BLaER1 treated with 17β-estradiol and CSF1 and Interleukin-3, amounts not matched to agents 10 nM and 100 nM (cell line): ENCODE results near the gene CRYGC.
"Not testable (repeated sequence)": the region's sequence is repeated elsewhere in the genome, so short reads cannot be mapped to it uniquely, and the experiment has no call there.

Experiments used
- H3K27ac ChIP-seq, 11 experiments: shearing (Covaris generic); formaldehyde crosslinking; 2 replicates each; pipeline ENCODE4 v1.8.1; 2022
- H3K27me3 ChIP-seq, 11 experiments: shearing (Covaris generic); formaldehyde crosslinking; 2 replicates each; pipeline ENCODE4 v1.8.1; 2022
- H3K36me3 ChIP-seq, 11 experiments: shearing (Covaris generic); formaldehyde crosslinking; 2 replicates each; pipeline ENCODE4 v1.8.1; 2022
- H3K4me1 ChIP-seq, 10 experiments: shearing (Covaris generic); formaldehyde crosslinking; 2 replicates each; pipeline ENCODE4 v1.8.1; 2022
- H3K4me2 ChIP-seq, 11 experiments: shearing (Covaris generic); formaldehyde crosslinking; 2 replicates each; pipeline ENCODE4 v1.8.1; 2022
- H3K4me3 ChIP-seq, 10 experiments: shearing (Covaris generic); formaldehyde crosslinking; 2 replicates each; pipeline ENCODE4 v1.8.1; 2022
- H3K9ac ChIP-seq, 11 experiments: shearing (Covaris generic); formaldehyde crosslinking; 2 replicates each; pipeline ENCODE4 v1.8.1; 2022
- H3K9me3 ChIP-seq, 11 experiments: shearing (Covaris generic); formaldehyde crosslinking; replicated peaks in 1 of 11; 2 replicates each; pipeline ENCODE4 v1.8.1; 2022
- H4K20me1 ChIP-seq, 11 experiments: shearing (Covaris generic); formaldehyde crosslinking; 2 replicates each; pipeline ENCODE4 v1.8.1; 2022
- Cebpa-rat ChIP-seq, 11 experiments: shearing (Covaris generic); IDR thresholded peaks; 2 replicates each; pipeline ENCODE4 v1.8.1; 2022

Gene CRYGC

GRCh38 chr2:208099682-208100470 lies 29.8 kb downstream of the CRYGC start:
- H3K4me1 ChIP-seq, result peaks cover 0 to 20% (median 13%) of the 10 kb centered on the region in 10 experiments; a peak in 17 of 20 replicates
- no peak for TF ChIP-seq Cebpa-rat (IDR thresholded peaks at IDR 0.05)
- no peak overlapping the region for H3K4me2 ChIP-seq
- no peaks in the 10 kb centered on the region for H3K36me3 ChIP-seq
- H4K20me1 ChIP-seq, result no peaks in the 10 kb centered on the region
- no peak overlapping the region for H3K9ac ChIP-seq
- no peak overlapping the region for H3K27ac ChIP-seq
- no peaks in the 10 kb centered on the region for H3K27me3 ChIP-seq
- H3K9me3 ChIP-seq, result peaks cover 0 to 17% (median 9%) of the 10 kb centered on the region in 11 experiments; a peak in 15 of 22 replicates
- no peak overlapping the region for H3K4me3 ChIP-seq

GRCh38 chr2:208098701-208099100 lies 30.9 kb downstream of the CRYGC start:
- Histone ChIP-seq H3K4me1 (peaks cover 0 to 25% (median 16%) of the 10 kb centered on the region in 10 experiments; a peak in 17 of 20 replicates), H3K9me3 (peaks cover 0 to 22% (median 13%) of the 10 kb centered on the region in 11 experiments; a peak in 15 of 22 replicates)
- H3K36me3 ChIP-seq, H3K9ac ChIP-seq, H3K27ac ChIP-seq, H3K27me3 ChIP-seq, H3K4me3 ChIP-seq, H3K4me2 ChIP-seq, H4K20me1 ChIP-seq: not testable (repeated sequence)

GRCh38 chr2:208098267-208098666 lies 31.4 kb downstream of the CRYGC start:
- Histone ChIP-seq H3K9ac (no peak overlapping the region), H4K20me1 (no peaks in the 10 kb centered on the region), H3K4me3 (no peak overlapping the region), H3K27ac (no peak overlapping the region), H3K9me3 (peaks cover 0 to 22% (median 13%) of the 10 kb centered on the region in 11 experiments; a peak in 15 of 22 replicates), H3K4me1 (peaks cover 4 to 29% (median 19%) of the 10 kb centered on the region in 10 experiments), H3K4me2 (no peak overlapping the region), H3K27me3 (no peaks in the 10 kb centered on the region), H3K36me3 (no peaks in the 10 kb centered on the region)
- TF ChIP-seq Cebpa-rat (IDR thresholded peaks at IDR 0.05), result no peak

- no peak overlapping the region for H3K27ac ChIP-seq
- H3K4me1 ChIP-seq, result peaks cover 8 to 33% (median 24%) of the 10 kb centered on the region in 10 experiments
- no peak overlapping the region for H3K4me3 ChIP-seq
- no peak overlapping the region for H3K9ac ChIP-seq
- peaks cover 0 to 22% (median 13%) of the 10 kb centered on the region in 11 experiments; a peak in 15 of 22 replicates for H3K9me3 ChIP-seq
- no peak for TF ChIP-seq Cebpa-rat (IDR thresholded peaks at IDR 0.05)
- H3K36me3 ChIP-seq, result no peaks in the 10 kb centered on the region
- H4K20me1 ChIP-seq, result no peaks in the 10 kb centered on the region
- H3K4me2 ChIP-seq, result no peak overlapping the region
- H3K27me3 ChIP-seq, result no peaks in the 10 kb centered on the region
These were observed 31.8 kb downstream of the CRYGC start for GRCh38 chr2:208097801-208098200.

GRCh38 chr2:208097313-208097712 lies 32.3 kb downstream of the CRYGC start:
- Histone ChIP-seq H3K4me1 (peaks cover 13 to 38% (median 29%) of the 10 kb centered on the region in 10 experiments), H3K36me3 (no peaks in the 10 kb centered on the region), H3K27ac (no peak overlapping the region), H3K27me3 (no peaks in the 10 kb centered on the region), H3K4me3 (no peak overlapping the region), H3K4me2 (no peak overlapping the region), H3K9ac (no peak overlapping the region), H3K9me3 (peaks cover 0 to 22% (median 13%) of the 10 kb centered on the region in 11 experiments; a peak in 15 of 22 replicates), H4K20me1 (no peaks in the 10 kb centered on the region)
- TF ChIP-seq Cebpa-rat (IDR thresholded peaks at IDR 0.05), result no peak

GRCh38 chr2:208096080-208096479 lies 33.5 kb downstream of the CRYGC start:
- Histone ChIP-seq H3K4me2 (peak overlapping the region in 10 of 11 experiments; percentile 13 to 63 (median 45); a peak in 19 of 22 replicates), H3K9me3 (peaks cover 0 to 22% (median 13%) of the 10 kb centered on the region in 11 experiments; a peak in 15 of 22 replicates), H3K36me3 (no peaks in the 10 kb centered on the region), H3K4me3 (no peak overlapping the region), H4K20me1 (no peaks in the 10 kb centered on the region), H3K9ac (no peak overlapping the region), H3K27ac (peak overlapping the region in 7 of 11 experiments; percentile 7 to 72 (median 49); a peak in 11 of 22 replicates), H3K27me3 (no peaks in the 10 kb centered on the region), H3K4me1 (peaks cover 17 to 42% (median 33%) of the 10 kb centered on the region in 10 experiments)
- TF ChIP-seq Cebpa-rat (IDR thresholded peaks at IDR 0.05), result no peak

- Histone ChIP-seq H3K4me1 (peaks cover 17 to 42% (median 33%) of the 10 kb centered on the region in 10 experiments), H3K4me3 (no peak overlapping the region), H3K36me3 (no peaks in the 10 kb centered on the region), H3K9me3 (peaks cover 0 to 29% (median 17%) of the 10 kb centered on the region in 11 experiments; a peak in 15 of 22 replicates), H3K27me3 (no peaks in the 10 kb centered on the region), H3K4me2 (peak overlapping the region; percentile 11 to 64 (median 48); a peak in 20 of 22 replicates), H3K9ac (peak overlapping the region in 3 of 11 experiments; percentile 1 to 54 (median 27); a peak in 3 of 22 replicates), H4K20me1 (no peaks in the 10 kb centered on the region), H3K27ac (peak overlapping the region in 7 of 11 experiments; percentile 30 to 75 (median 68); a peak in 13 of 22 replicates)
- no peak for TF ChIP-seq Cebpa-rat (IDR thresholded peaks at IDR 0.05)
These were observed 36.5 kb downstream of the CRYGC start for GRCh38 chr2:208093128-208093527.

GRCh38 chr2:208092093-208092832 lies 37.4 kb downstream of the CRYGC start:
- no peaks in the 10 kb centered on the region for H3K27me3 ChIP-seq
- H3K9ac ChIP-seq, result no peak overlapping the region
- TF ChIP-seq Cebpa-rat (IDR thresholded peaks at IDR 0.05), result no peak
- H3K4me2 ChIP-seq, result peak overlapping the region in 10 of 11 experiments; percentile 11 to 64 (median 48); a peak in 20 of 22 replicates
- H3K4me3 ChIP-seq, result no peak overlapping the region
- peak overlapping the region in 6 of 11 experiments; percentile 37 to 75 (median 68); a peak in 12 of 22 replicates for H3K27ac ChIP-seq
- H3K36me3 ChIP-seq, result no peaks in the 10 kb centered on the region
- no peaks in the 10 kb centered on the region for H4K20me1 ChIP-seq
- H3K4me1 ChIP-seq, result peaks cover 17 to 42% (median 33%) of the 10 kb centered on the region in 10 experiments
- peaks cover 0 to 29% (median 17%) of the 10 kb centered on the region in 11 experiments; a peak in 15 of 22 replicates for H3K9me3 ChIP-seq

- H3K27me3 ChIP-seq, result no peaks in the 10 kb centered on the region
- no peaks in the 10 kb centered on the region for H4K20me1 ChIP-seq
- no peak for TF ChIP-seq Cebpa-rat (IDR thresholded peaks at IDR 0.05)
- H3K4me2 ChIP-seq, result no peak overlapping the region
- no peak overlapping the region for H3K9ac ChIP-seq
- H3K27ac ChIP-seq, result no peak overlapping the region; a peak in 1 of 22 replicates
- peaks cover 16 to 42% (median 35%) of the 10 kb centered on the region in 10 experiments for H3K4me1 ChIP-seq
- H3K36me3 ChIP-seq, result no peaks in the 10 kb centered on the region
- no peak overlapping the region for H3K4me3 ChIP-seq
- peaks cover 0 to 21% (median 14%) of the 10 kb centered on the region in 11 experiments; a peak in 15 of 22 replicates for H3K9me3 ChIP-seq
These were observed 39.2 kb downstream of the CRYGC start for GRCh38 chr2:208090420-208090819.
